Measurements from ENCODE around the gene STX8.

The STX8 gene

DNA sequence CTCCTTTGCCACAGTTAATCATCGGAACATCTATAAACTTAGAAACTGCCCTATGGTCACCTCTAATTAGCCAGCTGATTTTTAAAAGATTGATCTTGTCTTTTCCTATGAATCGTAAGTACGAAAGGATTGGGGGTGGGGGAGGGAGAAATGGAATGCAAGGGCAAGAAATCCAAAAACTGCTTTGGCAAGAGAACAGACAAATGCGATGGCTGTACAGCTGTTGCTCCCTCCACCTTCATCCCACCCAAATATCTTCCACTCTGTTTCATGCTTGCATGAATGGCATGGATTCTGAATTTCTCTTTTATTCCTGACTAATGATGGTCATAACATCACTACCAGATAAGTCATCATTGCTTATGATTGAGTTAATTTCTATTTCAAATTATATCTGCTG, 165.7 kb downstream of the STX8 start:
- ChIA-PET POLR2A (no interaction called here), CTCF (interaction anchor here (0.6 kb wide), 1 partner anchor 185 kb away, joined by 4 read pairs; no protein-coding TSS in a partner anchor)
- Histone ChIP-seq H3K4me3 (ENCODE audit: low read depth, low read length) (no peak overlapping the region), H3K36me3 (ENCODE audit: control insufficient read depth in 2 of 2, insufficient read depth in 1 of 2, low read length in 2 of 2) (no peaks in the 10 kb centered on the region), H3K9me3 (ENCODE audit: control insufficient read depth, insufficient read depth, low read depth, low read length) (no peaks in the 10 kb centered on the region; the same call in 1 of the 2 replicates), H3K27ac (ENCODE audit: extremely low read depth, low read depth, low read length) (no peak overlapping the region), H3K4me1 (ENCODE audit: control insufficient read depth, insufficient read depth, low read length) (peaks cover 23% of the 10 kb centered on the region)
- TF ChIP-seq ZNF626 (tag by site-specific recombination; IDR thresholded peaks at IDR 0.05) (no peak), ZEB2 (tag by site-specific recombination; IDR thresholded peaks at IDR 0.05) (no peak), ZNF544 (tag by site-specific recombination; IDR thresholded peaks at IDR 0.05) (no peak), SETDB1 (IDR thresholded peaks at IDR 0.05; ENCODE audit: insufficient read length, low read length) (no peak), ZNF747 (tag by site-specific recombination; IDR thresholded peaks at IDR 0.05) (no peak), ZNF202 (tag by site-specific recombination; IDR thresholded peaks at IDR 0.05; ENCODE audit: borderline replicate concordance) (no peak), ZIC2 (tag by site-specific recombination; IDR thresholded peaks at IDR 0.05) (no peak), YY1 (tag by site-specific recombination; IDR thresholded peaks at IDR 0.05) (no peak), SALL2 (tag by site-specific recombination; IDR thresholded peaks at IDR 0.05; ENCODE audit: borderline replicate concordance) (no peak)
- TF ChIP-seq, protein P1, sequence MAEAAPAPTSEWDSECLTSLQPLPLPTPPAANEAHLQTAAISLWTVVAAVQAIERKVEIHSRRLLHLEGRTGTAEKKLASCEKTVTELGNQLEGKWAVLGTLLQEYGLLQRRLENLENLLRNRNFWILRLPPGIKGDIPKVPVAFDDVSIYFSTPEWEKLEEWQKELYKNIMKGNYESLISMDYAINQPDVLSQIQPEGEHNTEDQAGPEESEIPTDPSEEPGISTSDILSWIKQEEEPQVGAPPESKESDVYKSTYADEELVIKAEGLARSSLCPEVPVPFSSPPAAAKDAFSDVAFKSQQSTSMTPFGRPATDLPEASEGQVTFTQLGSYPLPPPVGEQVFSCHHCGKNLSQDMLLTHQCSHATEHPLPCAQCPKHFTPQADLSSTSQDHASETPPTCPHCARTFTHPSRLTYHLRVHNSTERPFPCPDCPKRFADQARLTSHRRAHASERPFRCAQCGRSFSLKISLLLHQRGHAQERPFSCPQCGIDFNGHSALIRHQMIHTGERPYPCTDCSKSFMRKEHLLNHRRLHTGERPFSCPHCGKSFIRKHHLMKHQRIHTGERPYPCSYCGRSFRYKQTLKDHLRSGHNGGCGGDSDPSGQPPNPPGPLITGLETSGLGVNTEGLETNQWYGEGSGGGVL (tag by site-specific recombination; IDR thresholded peaks at IDR 0.05): no peak

DNA sequence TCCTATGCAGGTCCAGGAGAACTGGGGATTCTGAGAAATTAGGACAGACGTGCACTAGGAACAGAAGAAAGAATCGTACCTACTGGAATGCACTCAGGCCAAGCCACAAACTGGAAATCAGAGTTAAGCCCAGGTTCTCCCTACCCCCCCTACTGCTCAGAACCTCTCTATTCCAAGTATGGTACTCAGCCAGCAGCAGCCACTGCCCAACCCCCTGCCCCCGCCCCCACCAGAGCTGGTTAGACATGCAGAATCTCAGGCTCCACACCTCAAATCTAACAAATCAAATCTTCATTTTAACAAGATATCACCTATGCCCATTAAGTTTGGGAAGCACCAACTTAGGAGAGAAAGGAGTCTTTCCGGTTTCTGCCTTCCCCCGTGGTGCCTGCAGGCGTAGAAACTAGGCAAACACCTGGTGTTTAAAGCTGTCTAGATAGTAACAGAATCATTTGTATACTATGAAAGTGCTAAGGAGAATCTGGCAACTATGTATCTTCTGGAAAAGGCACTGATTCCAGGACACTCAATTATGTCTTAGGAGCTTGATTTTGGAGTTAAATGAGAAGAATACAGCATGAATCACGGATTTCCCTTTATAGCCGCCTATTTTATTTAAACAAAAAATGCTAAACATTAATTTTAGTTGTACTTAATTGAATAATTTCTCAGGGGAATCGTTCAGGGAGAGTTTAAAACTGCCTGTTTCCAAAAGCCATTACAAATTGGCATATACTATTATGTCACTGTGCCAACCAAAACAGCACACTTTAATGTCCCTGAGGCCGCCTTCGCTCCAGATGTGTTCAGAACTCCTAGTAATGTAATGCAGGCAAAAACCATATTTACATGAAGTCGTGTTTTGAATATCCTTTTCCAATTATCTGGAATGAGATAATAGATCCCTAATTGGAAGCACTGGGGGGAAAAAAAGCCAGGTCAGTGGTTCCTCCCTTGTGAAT, 166.5 kb downstream of the STX8 start:
- H3K4me3 ChIP-seq (ENCODE audit: low read depth, low read length): no peak overlapping the region
- H3K9me3 ChIP-seq (ENCODE audit: control insufficient read depth, insufficient read depth, low read depth, low read length): no peaks in the 10 kb centered on the region; the same call in 1 of the 2 replicates
- H3K36me3 ChIP-seq (ENCODE audit: control insufficient read depth in 2 of 2, insufficient read depth in 1 of 2, low read length in 2 of 2): no peaks in the 10 kb centered on the region
- CTCF ChIA-PET: no interaction called here
- POLR2A ChIA-PET: no interaction called here
- peaks cover 23% of the 10 kb centered on the region for H3K4me1 ChIP-seq (ENCODE audit: control insufficient read depth, insufficient read depth, low read length)
- H3K27ac ChIP-seq (ENCODE audit: extremely low read depth, low read depth, low read length): peak overlapping the region; percentile 31; the same call in 1 of the 2 replicates
- no peak for TF ChIP-seq ZFP69B (tag by site-specific recombination; IDR thresholded peaks at IDR 0.05)
- TF ChIP-seq, protein P2, sequence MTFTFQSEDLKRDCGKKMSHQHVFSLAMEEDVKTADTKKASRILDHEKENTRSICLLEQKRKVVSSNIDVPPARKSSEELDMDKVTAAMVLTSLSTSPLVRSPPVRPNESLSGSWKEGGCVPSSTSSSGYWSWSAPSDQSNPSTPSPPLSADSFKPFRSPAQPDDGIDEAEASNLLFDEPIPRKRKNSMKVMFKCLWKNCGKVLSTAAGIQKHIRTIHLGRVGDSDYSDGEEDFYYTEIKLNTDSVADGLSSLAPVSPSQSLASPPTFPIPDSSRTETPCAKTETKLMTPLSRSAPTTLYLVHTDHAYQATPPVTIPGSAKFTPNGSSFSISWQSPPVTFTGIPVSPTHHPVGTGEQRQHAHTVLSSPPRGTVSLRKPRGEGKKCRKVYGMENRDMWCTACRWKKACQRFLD (tag by site-specific recombination; IDR thresholded peaks at IDR 0.05): no peak
- no peak for TF ChIP-seq MEIS1 (CRISPR knock-in tag; IDR thresholded peaks at IDR 0.05; ENCODE audit: borderline replicate concordance)
- no peak for TF ChIP-seq ZNF416 (tag by site-specific recombination; IDR thresholded peaks at IDR 0.05)
- TF ChIP-seq FEZF1 (tag by site-specific recombination; IDR thresholded peaks at IDR 0.05): no peak
- TF ChIP-seq ZNF777 (tag by site-specific recombination; IDR thresholded peaks at IDR 0.05; ENCODE audit: borderline replicate concordance): no peak
- no peak for TF ChIP-seq ZNF555 (tag by site-specific recombination; conservative IDR thresholded peaks at IDR 0.05)
- TF ChIP-seq ZNF701 (tag by site-specific recombination; IDR thresholded peaks at IDR 0.05): no peak
- no peak for TF ChIP-seq ZNF585B (tag by site-specific recombination; IDR thresholded peaks at IDR 0.05)
- no peak for TF ChIP-seq ZNF302 (tag by site-specific recombination; IDR thresholded peaks at IDR 0.05; ENCODE audit: low read depth)
- no peak for TF ChIP-seq ZBTB21 (tag by site-specific recombination; IDR thresholded peaks at IDR 0.05)
- TF ChIP-seq ZNF114 (tag by site-specific recombination; IDR thresholded peaks at IDR 0.05): no peak
- TF ChIP-seq ZNF433 (tag by site-specific recombination; IDR thresholded peaks at IDR 0.05; ENCODE audit: low read depth): no peak
- TF ChIP-seq, protein P3, sequence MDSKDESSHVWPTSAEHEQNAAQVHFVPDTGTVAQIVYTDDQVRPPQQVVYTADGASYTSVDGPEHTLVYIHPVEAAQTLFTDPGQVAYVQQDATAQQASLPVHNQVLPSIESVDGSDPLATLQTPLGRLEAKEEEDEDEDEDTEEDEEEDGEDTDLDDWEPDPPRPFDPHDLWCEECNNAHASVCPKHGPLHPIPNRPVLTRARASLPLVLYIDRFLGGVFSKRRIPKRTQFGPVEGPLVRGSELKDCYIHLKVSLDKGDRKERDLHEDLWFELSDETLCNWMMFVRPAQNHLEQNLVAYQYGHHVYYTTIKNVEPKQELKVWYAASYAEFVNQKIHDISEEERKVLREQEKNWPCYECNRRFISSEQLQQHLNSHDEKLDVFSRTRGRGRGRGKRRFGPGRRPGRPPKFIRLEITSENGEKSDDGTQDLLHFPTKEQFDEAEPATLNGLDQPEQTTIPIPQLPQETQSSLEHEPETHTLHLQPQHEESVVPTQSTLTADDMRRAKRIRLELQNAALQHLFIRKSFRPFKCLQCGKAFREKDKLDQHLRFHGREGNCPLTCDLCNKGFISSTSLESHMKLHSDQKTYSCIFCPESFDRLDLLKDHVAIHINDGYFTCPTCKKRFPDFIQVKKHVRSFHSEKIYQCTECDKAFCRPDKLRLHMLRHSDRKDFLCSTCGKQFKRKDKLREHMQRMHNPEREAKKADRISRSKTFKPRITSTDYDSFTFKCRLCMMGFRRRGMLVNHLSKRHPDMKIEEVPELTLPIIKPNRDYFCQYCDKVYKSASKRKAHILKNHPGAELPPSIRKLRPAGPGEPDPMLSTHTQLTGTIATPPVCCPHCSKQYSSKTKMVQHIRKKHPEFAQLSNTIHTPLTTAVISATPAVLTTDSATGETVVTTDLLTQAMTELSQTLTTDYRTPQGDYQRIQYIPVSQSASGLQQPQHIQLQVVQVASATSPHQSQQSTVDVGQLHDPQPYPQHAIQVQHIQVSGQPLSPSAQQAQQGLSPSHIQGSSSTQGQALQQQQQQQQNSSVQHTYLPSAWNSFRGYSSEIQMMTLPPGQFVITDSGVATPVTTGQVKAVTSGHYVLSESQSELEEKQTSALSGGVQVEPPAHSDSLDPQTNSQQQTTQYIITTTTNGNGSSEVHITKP (tag by site-specific recombination; IDR thresholded peaks at IDR 0.05): peak; percentile 72
- TF ChIP-seq, protein P4, sequence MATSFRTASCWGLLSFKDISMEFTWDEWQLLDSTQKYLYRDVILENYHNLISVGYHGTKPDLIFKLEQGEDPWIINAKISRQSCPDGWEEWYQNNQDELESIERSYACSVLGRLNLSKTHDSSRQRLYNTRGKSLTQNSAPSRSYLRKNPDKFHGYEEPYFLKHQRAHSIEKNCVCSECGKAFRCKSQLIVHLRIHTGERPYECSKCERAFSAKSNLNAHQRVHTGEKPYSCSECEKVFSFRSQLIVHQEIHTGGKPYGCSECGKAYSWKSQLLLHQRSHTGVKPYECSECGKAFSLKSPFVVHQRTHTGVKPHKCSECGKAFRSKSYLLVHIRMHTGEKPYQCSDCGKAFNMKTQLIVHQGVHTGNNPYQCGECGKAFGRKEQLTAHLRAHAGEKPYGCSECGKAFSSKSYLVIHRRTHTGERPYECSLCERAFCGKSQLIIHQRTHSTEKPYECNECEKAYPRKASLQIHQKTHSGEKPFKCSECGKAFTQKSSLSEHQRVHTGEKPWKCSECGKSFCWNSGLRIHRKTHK (tag by site-specific recombination; IDR thresholded peaks at IDR 0.05): no peak
- no peak for TF ChIP-seq IKZF3 (tag by site-specific recombination; IDR thresholded peaks at IDR 0.05)
- TF ChIP-seq ZNF138 (tag by site-specific recombination; IDR thresholded peaks at IDR 0.05; ENCODE audit: borderline replicate concordance): no peak

Data from HEK293 (cell line).